HEK293 (cell line): ENCODE data around the gene GLG1.

Experiments
- CTCF ChIP-seq: fragments of 450-650 bp; formaldehyde crosslinking; IDR thresholded peaks from 2 replicates; pipeline ENCODE4 v1.5.1; 2016; ENCODE audit warnings: missing biosample characterization, missing genetic modification characterization
- FEZF1 ChIP-seq: fragments of 450-650 bp; formaldehyde crosslinking; IDR thresholded peaks from 2 replicates; pipeline ENCODE4 v1.5.1; 2016; ENCODE audit warnings: missing biosample characterization, missing genetic modification characterization
- HIC1 ChIP-seq: fragments of 450-650 bp; formaldehyde crosslinking; IDR thresholded peaks from 2 replicates; pipeline ENCODE4 v1.5.1; 2016; ENCODE audit warnings: missing biosample characterization, missing genetic modification characterization
- HOXA7 ChIP-seq: sonication (generic); formaldehyde crosslinking; IDR thresholded peaks from 2 replicates; pipeline ENCODE4 v1.8.1; 2022; ENCODE audit warnings: missing genetic modification reagents, borderline replicate concordance
- KLF1 ChIP-seq: fragments of 450-650 bp; formaldehyde crosslinking; IDR thresholded peaks from 2 replicates; pipeline ENCODE4 v1.5.1; 2016; ENCODE audit warnings: missing biosample characterization, missing genetic modification characterization
- SP2 ChIP-seq: fragments of 450-650 bp; formaldehyde crosslinking; IDR thresholded peaks from 2 replicates; pipeline ENCODE4 v1.5.1; 2016; ENCODE audit warnings: missing biosample characterization, missing genetic modification characterization
- SP7 ChIP-seq: fragments of 450-650 bp; formaldehyde crosslinking; IDR thresholded peaks from 2 replicates; pipeline ENCODE4 v1.5.1; 2016; ENCODE audit warnings: missing biosample characterization, missing genetic modification characterization
- ZBTB11 ChIP-seq: fragments of 450-650 bp; formaldehyde crosslinking; conservative IDR thresholded peaks from 2 replicates; pipeline ENCODE4 v1.5.1; 2016; ENCODE audit warnings: low read depth, missing biosample characterization, missing genetic modification characterization
- ZBTB49 ChIP-seq: fragments of 450-650 bp; formaldehyde crosslinking; IDR thresholded peaks from 2 replicates; pipeline ENCODE4 v1.5.1; 2016; ENCODE audit warnings: missing biosample characterization, missing genetic modification characterization, low read depth
- ZBTB7A ChIP-seq: fragments of 450-650 bp; formaldehyde crosslinking; IDR thresholded peaks from 2 replicates; pipeline ENCODE4 v1.5.1; 2016; ENCODE audit warnings: low read depth, missing biosample characterization, missing genetic modification characterization
- ZFP69B ChIP-seq: fragments of 450-650 bp; formaldehyde crosslinking; IDR thresholded peaks from 2 replicates; pipeline ENCODE4 v1.5.1; 2016; ENCODE audit warnings: missing biosample characterization, missing genetic modification characterization
- ZIC2 ChIP-seq: fragments of 450-650 bp; formaldehyde crosslinking; IDR thresholded peaks from 2 replicates; pipeline ENCODE4 v1.5.1; 2016; ENCODE audit warnings: missing biosample characterization, missing genetic modification characterization
- ZNF133 ChIP-seq: fragments of 450-650 bp; formaldehyde crosslinking; IDR thresholded peaks from 2 replicates; pipeline ENCODE4 v1.5.1; 2016; ENCODE audit warnings: missing biosample characterization, missing genetic modification characterization
- ZNF155 ChIP-seq: fragments of 450-650 bp; formaldehyde crosslinking; IDR thresholded peaks from 2 replicates; pipeline ENCODE4 v1.5.1; 2016; ENCODE audit warnings: missing biosample characterization, missing genetic modification characterization
- ZNF23 ChIP-seq: fragments of 450-650 bp; formaldehyde crosslinking; IDR thresholded peaks from 2 replicates; pipeline ENCODE4 v1.5.1; 2016; ENCODE audit warnings: missing biosample characterization, missing genetic modification characterization, borderline replicate concordance
- ZNF24 ChIP-seq: fragments of 450-650 bp; formaldehyde crosslinking; IDR thresholded peaks from 2 replicates; pipeline ENCODE4 v1.5.1; 2016; ENCODE audit warnings: missing biosample characterization, missing genetic modification characterization
- ZNF248 ChIP-seq: fragments of 450-650 bp; formaldehyde crosslinking; IDR thresholded peaks from 2 replicates; pipeline ENCODE4 v1.5.1; 2017; ENCODE audit warnings: missing biosample characterization, missing genetic modification characterization
- ZNF274 ChIP-seq, 2 experiments: fragments of 200-500 bp in 1 of 2; fragments of 450-650 bp in 1 of 2; sonication (Bioruptor generic) in 1 of 2; formaldehyde crosslinking in 1 of 2; IDR thresholded peaks; 2 replicates each; pipeline versions ENCODE4 v1.5.1 to v1.6.1; 2014 to 2016; ENCODE audit warnings: borderline replicate concordance in 1 of 2, inconsistent platforms in 1 of 2, low read length in 1 of 2, missing biosample characterization in 1 of 2, missing genetic modification characterization in 1 of 2
- ZNF350 ChIP-seq: fragments of 450-650 bp; formaldehyde crosslinking; IDR thresholded peaks from 2 replicates; pipeline ENCODE4 v1.5.0; 2017; ENCODE audit warnings: missing biosample characterization, mild to moderate bottlenecking, missing genetic modification characterization
- ZNF394 ChIP-seq: fragments of 450-650 bp; formaldehyde crosslinking; IDR thresholded peaks from 2 replicates; pipeline ENCODE4 v1.5.1; 2016; ENCODE audit warnings: missing biosample characterization, missing genetic modification characterization, mild to moderate bottlenecking, moderate library complexity, borderline replicate concordance
- ZNF404 ChIP-seq: fragments of 450-650 bp; formaldehyde crosslinking; IDR thresholded peaks from 2 replicates; pipeline ENCODE4 v1.5.1; 2017; ENCODE audit warnings: missing biosample characterization, missing genetic modification characterization
- ZNF560 ChIP-seq: fragments of 450-650 bp; formaldehyde crosslinking; IDR thresholded peaks from 2 replicates; pipeline ENCODE4 v1.5.1; 2017; ENCODE audit warnings: missing biosample characterization, missing genetic modification characterization, borderline replicate concordance
- ZNF701 ChIP-seq: fragments of 450-650 bp; formaldehyde crosslinking; IDR thresholded peaks from 2 replicates; pipeline ENCODE4 v1.5.1; 2016; ENCODE audit warnings: missing biosample characterization, missing genetic modification characterization
- ZNF76 ChIP-seq: fragments of 450-650 bp; formaldehyde crosslinking; IDR thresholded peaks from 2 replicates; pipeline ENCODE4; 2016; ENCODE audit warnings: low read depth, missing biosample characterization, missing genetic modification characterization, borderline replicate concordance
- ZSCAN23 ChIP-seq: fragments of 450-650 bp; formaldehyde crosslinking; IDR thresholded peaks from 2 replicates; pipeline ENCODE4 v1.5.1; 2016; ENCODE audit warnings: missing biosample characterization, missing genetic modification characterization
- ZSCAN5A ChIP-seq: fragments of 450-650 bp; formaldehyde crosslinking; IDR thresholded peaks from 2 replicates; pipeline ENCODE4 v1.5.1; 2016; ENCODE audit warnings: missing biosample characterization, missing genetic modification characterization
- ZXDB ChIP-seq: fragments of 450-650 bp; formaldehyde crosslinking; IDR thresholded peaks from 2 replicates; pipeline ENCODE4 v1.5.1; 2016; ENCODE audit warnings: missing biosample characterization, missing genetic modification characterization

GLG1 gene

GRCh38 chr16:74480150-74481029 is 126.5 kb downstream of the GLG1 start (continued):
- no peak for TF ChIP-seq ZNF560 (tag by site-specific recombination)
- TF ChIP-seq ZFP69B (tag by site-specific recombination), result no peak
- TF ChIP-seq ZNF350 (tag by site-specific recombination), result no peak
- peak; percentile 37 for TF ChIP-seq FEZF1 (tag by site-specific recombination)
- TF ChIP-seq ZIC2 (tag by site-specific recombination), result no peak
- TF ChIP-seq ZNF133 (tag by site-specific recombination), result no peak
- no peak for TF ChIP-seq ZNF701 (tag by site-specific recombination)
- no peak for TF ChIP-seq ZNF394 (tag by site-specific recombination)
- TF ChIP-seq ZBTB7A (tag by site-specific recombination), result no peak
- TF ChIP-seq ZBTB49 (tag by site-specific recombination), result no peak
- TF ChIP-seq ZSCAN5A (tag by site-specific recombination), result no peak
- no peak for TF ChIP-seq ZNF404 (tag by site-specific recombination)
- TF ChIP-seq HOXA7 (CRISPR knock-in tag), result no peak
- no peak for TF ChIP-seq SP2 (tag by site-specific recombination)
- no peak for TF ChIP-seq ZNF23 (tag by site-specific recombination)
- TF ChIP-seq ZXDB (tag by site-specific recombination), result peak; percentile 58
- TF ChIP-seq ZNF248 (tag by site-specific recombination), result no peak
- no peak for TF ChIP-seq ZNF274 (IDR thresholded peaks at IDR 0.05; ENCODE audit: low read length)
- no peak for TF ChIP-seq ZNF274 (tag by site-specific recombination; IDR thresholded peaks at IDR 0.05; ENCODE audit: borderline replicate concordance)
- TF ChIP-seq HIC1 (tag by site-specific recombination), result no peak
- no peak for TF ChIP-seq ZBTB11 (tag by site-specific recombination)
- TF ChIP-seq CTCF, result no peak
- TF ChIP-seq ZSCAN23 (tag by site-specific recombination), result no peak
- no peak for TF ChIP-seq ZNF76 (tag by site-specific recombination)
- TF ChIP-seq ZNF155 (tag by site-specific recombination), result no peak
- TF ChIP-seq SP7 (tag by site-specific recombination), result peak; percentile 94
- peak; percentile 80; the same call in 1 of the 2 replicates for TF ChIP-seq ZNF24 (tag by site-specific recombination)
- TF ChIP-seq KLF1, result peak; percentile 95
